OCI-LY3 (cell line): ENCODE measurements around the gene TRIO.

Source experiments
- CTCF ChIP-seq: fragments of 200-600, 300-600 bp; sonication (generic); IDR thresholded peaks from 2 replicates; pipeline ENCODE4 v1.5.1; 2014; ENCODE audit warnings: antibody characterized with exemption, low read length, low read depth
- EZH2phosphoT487 ChIP-seq: fragments of 200-600 bp; shearing (Covaris generic); IDR thresholded peaks from 2 replicates; pipeline ENCODE4 v1.6.1; 2018; ENCODE audit warnings: antibody characterized with exemption, mixed run types, low read depth

GRCh38 chr5:14365831-14366430 lies 222.8 kb downstream of the TRIO start:
- TF ChIP-seq CTCF, result no peak
- no peak for TF ChIP-seq EZH2phosphoT487
